ENCODE data around the gene BASP1.

DNA sequence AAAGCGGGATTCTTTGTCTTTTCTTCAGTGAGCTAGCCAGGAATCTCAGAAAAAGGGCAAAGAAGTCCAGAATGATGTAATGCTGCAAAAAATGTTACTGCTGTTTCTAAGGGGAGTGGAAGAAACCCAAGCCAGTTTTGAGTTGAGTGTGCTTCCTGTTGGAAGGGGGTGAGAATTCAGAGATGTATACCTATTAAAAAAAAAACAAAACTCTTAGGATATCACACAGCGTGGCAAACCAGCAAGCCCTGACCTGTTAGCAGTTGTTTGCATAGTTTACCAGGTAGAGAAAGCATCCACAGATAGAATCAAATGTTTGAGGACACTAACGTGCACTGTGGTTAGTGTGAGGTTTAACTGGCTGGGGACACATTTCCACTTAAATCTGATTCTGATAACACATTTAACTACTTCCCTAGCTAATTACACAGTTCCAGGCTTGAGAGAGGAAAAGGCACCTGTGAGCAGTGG is 11.4 kb downstream of the BASP1 start:
- TF ChIP-seq, protein P1, sequence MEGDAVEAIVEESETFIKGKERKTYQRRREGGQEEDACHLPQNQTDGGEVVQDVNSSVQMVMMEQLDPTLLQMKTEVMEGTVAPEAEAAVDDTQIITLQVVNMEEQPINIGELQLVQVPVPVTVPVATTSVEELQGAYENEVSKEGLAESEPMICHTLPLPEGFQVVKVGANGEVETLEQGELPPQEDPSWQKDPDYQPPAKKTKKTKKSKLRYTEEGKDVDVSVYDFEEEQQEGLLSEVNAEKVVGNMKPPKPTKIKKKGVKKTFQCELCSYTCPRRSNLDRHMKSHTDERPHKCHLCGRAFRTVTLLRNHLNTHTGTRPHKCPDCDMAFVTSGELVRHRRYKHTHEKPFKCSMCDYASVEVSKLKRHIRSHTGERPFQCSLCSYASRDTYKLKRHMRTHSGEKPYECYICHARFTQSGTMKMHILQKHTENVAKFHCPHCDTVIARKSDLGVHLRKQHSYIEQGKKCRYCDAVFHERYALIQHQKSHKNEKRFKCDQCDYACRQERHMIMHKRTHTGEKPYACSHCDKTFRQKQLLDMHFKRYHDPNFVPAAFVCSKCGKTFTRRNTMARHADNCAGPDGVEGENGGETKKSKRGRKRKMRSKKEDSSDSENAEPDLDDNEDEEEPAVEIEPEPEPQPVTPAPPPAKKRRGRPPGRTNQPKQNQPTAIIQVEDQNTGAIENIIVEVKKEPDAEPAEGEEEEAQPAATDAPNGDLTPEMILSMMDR (IDR thresholded peaks at IDR 0.05), result no peak
- no peak for TF ChIP-seq POLR2A (IDR thresholded peaks at IDR 0.05)
